ENCODE data around the gene MBOAT2.

The MBOAT2 gene

DNA sequence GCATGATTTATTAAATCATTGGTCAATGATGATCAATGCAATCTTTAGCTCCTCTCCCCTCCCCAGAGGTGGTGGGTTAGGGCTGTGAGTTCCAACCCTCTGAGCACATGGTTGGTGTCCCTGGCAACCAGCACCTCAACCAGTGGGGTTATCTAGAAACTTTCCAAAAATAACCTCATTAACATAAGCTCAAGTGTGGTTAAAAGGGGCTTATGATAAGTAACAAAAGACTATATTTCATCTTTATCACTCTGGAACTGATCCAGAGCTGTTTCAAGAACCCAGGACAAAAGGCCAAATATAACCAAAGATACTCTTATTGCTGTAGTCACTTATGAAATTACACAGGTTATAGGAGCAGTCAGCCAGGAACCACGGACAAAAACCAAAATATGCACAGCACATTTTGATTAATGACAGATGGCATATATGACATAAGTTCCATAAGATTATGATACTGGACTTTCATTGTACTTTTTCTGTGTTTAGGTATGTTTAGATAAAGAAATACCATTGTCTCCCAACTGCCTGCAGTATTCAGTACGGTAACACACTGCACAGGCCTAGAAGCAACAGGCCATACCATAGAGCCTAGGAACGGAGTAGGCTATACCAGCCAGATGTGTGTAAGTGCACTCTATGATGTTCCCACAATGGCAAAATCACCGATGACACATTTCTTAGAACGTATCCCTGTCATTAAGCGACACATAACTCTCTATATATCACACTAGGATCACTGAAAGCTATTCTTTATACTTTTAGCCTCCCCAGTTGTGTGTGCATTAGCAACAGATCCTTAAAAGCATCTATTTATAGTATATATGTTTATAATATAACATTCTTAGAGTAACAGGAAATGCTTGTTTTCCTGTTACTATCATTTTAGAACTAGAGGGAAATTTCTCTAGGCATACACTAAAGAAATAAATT is 197.9 kb downstream of the MBOAT2 start:
- DNase-seq = no peak

GRCh38 chr2:8803658-8804379 is 199.7 kb downstream of the MBOAT2 start:
- no peak for DNase-seq

- DNase-seq = no peak
Measured at GRCh38 chr2:8802741-8803140, 200.7 kb downstream of the MBOAT2 start.

All from CD4-positive, alpha-beta T cell treated with Interferon gamma for 1 hour (primary cell).